SK-N-SH (cell line): Measurements from ENCODE around the gene EMILIN2. TPM values are rescaled to one million over a fixed set of nuclear protein-coding genes. Genes with fewer than 3 reads are reported as not detected.

Experiments used
- CTCF ChIA-PET: fragments of 300-600, 350-600 bp; formaldehyde crosslinking; extraction: SDS; loops from one replicate; lab custom pipeline; 2021; lab: Yijun Ruan, JAX
- POLR2A ChIA-PET: fragments of 350-600 bp; sonication (Branson Sonifier 250); formaldehyde crosslinking; extraction: SDS; loops from one replicate; lab custom pipeline; 2020; ENCODE audit warnings: antibody characterized with exemption, inconsistent platforms; lab: Yijun Ruan, JAX
- DNase-seq: peaks from one replicate; pipeline ENCODE4 v3.0.0; 2012
- H2AFZ ChIP-seq: fragments of 200-600 bp; sonication (generic); 2 replicates; pipeline ENCODE4 v1.8.1; 2016; ENCODE audit warnings: antibody characterized with exemption, mild to moderate bottlenecking, low read depth
- H3F3A ChIP-seq: fragments of 200-600 bp; sonication (generic); replicated peaks from 2 replicates; pipeline ENCODE3; 2016; ENCODE audit warnings: antibody characterized with exemption, mild to moderate bottlenecking; ENCODE audit not compliant: insufficient read depth
- H3K27ac ChIP-seq, 2 experiments: fragments of 200-500 bp in 1 of 2; fragments of 200-600 bp in 1 of 2; sonication (Bioruptor generic) in 1 of 2; sonication (generic), shearing (Covaris generic) in 1 of 2; 2 replicates each; pipeline versions ENCODE4 v1.5.1 to v1.6.1; 2014 to 2016; ENCODE audit warnings: low read depth in 2 of 2, inconsistent platforms in 1 of 2, low read length in 1 of 2, mild to moderate bottlenecking in 1 of 2, mixed read lengths in 1 of 2
- H3K27me3 ChIP-seq: fragments of 200-600 bp; sonication (generic), shearing (Covaris generic); 2 replicates; pipeline ENCODE4 v1.6.1; 2016; ENCODE audit warnings: mixed run types; ENCODE audit not compliant: insufficient read depth
- H3K36me3 ChIP-seq, 2 experiments: fragments of 200-500 bp in 1 of 2; fragments of 200-600 bp in 1 of 2; sonication (Bioruptor generic) in 1 of 2; sonication (generic) in 1 of 2; replicated peaks in 1 of 2; 2 replicates each; pipeline versions ENCODE3 to v1.5.1; 2014 to 2016; ENCODE audit warnings: low read length in 1 of 2, mild to moderate bottlenecking in 1 of 2; ENCODE audit not compliant: insufficient read depth in 2 of 2, control insufficient read depth in 1 of 2
- H3K4me1 ChIP-seq, 2 experiments: fragments of 200-500 bp in 1 of 2; fragments of 200-600 bp in 1 of 2; sonication (Bioruptor generic) in 1 of 2; sonication (generic), shearing (Covaris generic) in 1 of 2; 2 replicates each; pipeline versions ENCODE4 v1.5.1 to v1.6.1; 2014 to 2016; ENCODE audit warnings: low read depth in 1 of 2, low read length in 1 of 2, mixed run types in 1 of 2; ENCODE audit not compliant: insufficient read depth in 2 of 2, control insufficient read depth in 1 of 2
- H3K4me2 ChIP-seq: fragments of 200-600 bp; sonication (generic), shearing (Covaris generic); 2 replicates; pipeline ENCODE4 v1.6.1; 2017; ENCODE audit warnings: mixed run types
- H3K4me3 ChIP-seq, 2 experiments: fragments of 200-500 bp in 1 of 2; fragments of 200-600 bp in 1 of 2; sonication (Bioruptor generic) in 1 of 2; sonication (generic), shearing (Covaris generic) in 1 of 2; 2 replicates each; pipeline versions ENCODE4 v1.5.1 to v1.8.1; 2014 to 2016; ENCODE audit warnings: low read depth in 2 of 2, inconsistent platforms in 1 of 2, low read length in 1 of 2, mild to moderate bottlenecking in 1 of 2, mixed read lengths in 1 of 2, moderate library complexity in 1 of 2
- H3K79me2 ChIP-seq: fragments of 200-600 bp; sonication (generic); 2 replicates; pipeline ENCODE4 v1.8.1; 2017; ENCODE audit warnings: mild to moderate bottlenecking; ENCODE audit not compliant: insufficient read depth
- H3K9ac ChIP-seq: fragments of 200-600 bp; sonication (generic); 2 replicates; pipeline ENCODE4 v1.6.1; 2017; ENCODE audit warnings: mixed run types
- H3K9me2 ChIP-seq: fragments of 200-600 bp; sonication (generic); 2 replicates; pipeline ENCODE4 v1.6.1; 2017; ENCODE audit warnings: mixed run types
- H3K9me3 ChIP-seq: fragments of 200-600 bp; sonication (generic); 2 replicates; pipeline ENCODE4 v1.6.1; 2017; ENCODE audit warnings: mixed run types, mild to moderate bottlenecking, moderate library complexity
- H4K20me1 ChIP-seq: fragments of 200-600 bp; sonication (generic); 2 replicates; pipeline ENCODE4 v1.6.1; 2017; ENCODE audit warnings: mild to moderate bottlenecking, mixed run types; ENCODE audit not compliant: insufficient read depth
- CTCF ChIP-seq: fragments of 200-600 bp; sonication (generic); IDR thresholded peaks from 2 replicates; pipeline ENCODE4 v1.6.1; 2017; ENCODE audit warnings: antibody characterized with exemption, mild to moderate bottlenecking, moderate library complexity
- EP300 ChIP-seq, 2 experiments: IDR thresholded peaks; 2 replicates each; pipeline versions ENCODE4 v1.4.0 to v1.6.1; 2012; ENCODE audit warnings: borderline replicate concordance in 1 of 2, low read depth in 1 of 2, low read length in 1 of 2
- FOXM1 ChIP-seq: IDR thresholded peaks from 2 replicates; pipeline ENCODE4 v1.4.0; 2012; ENCODE audit warnings: low read depth, mild to moderate bottlenecking
- IRF3 ChIP-seq: fragments of 150-350 bp; IDR thresholded peaks from 2 replicates; pipeline ENCODE4 v1.6.1; 2016; ENCODE audit warnings: mild to moderate bottlenecking, low read depth, low read length
- MEF2A ChIP-seq: IDR thresholded peaks from 2 replicates; pipeline ENCODE4 v1.4.0; 2012; ENCODE audit warnings: low read depth, borderline replicate concordance
- MXI1 ChIP-seq: IDR thresholded peaks from 2 replicates; pipeline ENCODE4 v1.6.1; 2012; ENCODE audit warnings: mild to moderate bottlenecking, low read depth, low read length, improper control_type of control experiment
- RCOR1 ChIP-seq: fragments of 150-350 bp; IDR thresholded peaks from 2 replicates; pipeline ENCODE4 v1.6.1; 2017; ENCODE audit warnings: antibody characterized with exemption, low read length
- RFX5 ChIP-seq: IDR thresholded peaks from 2 replicates; pipeline ENCODE4 v1.6.1; 2012; ENCODE audit warnings: mild to moderate bottlenecking, improper control_type of control experiment, low read length
- SMC3 ChIP-seq: IDR thresholded peaks from 2 replicates; pipeline ENCODE4 v1.6.1; 2012; ENCODE audit warnings: low read depth, low read length, improper control_type of control experiment
- TEAD4 ChIP-seq: IDR thresholded peaks from 2 replicates; pipeline ENCODE4 v1.4.0; 2012; ENCODE audit warnings: mild to moderate bottlenecking, borderline replicate concordance; ENCODE audit not compliant: insufficient read depth
- YY1 ChIP-seq: IDR thresholded peaks from 2 replicates; pipeline ENCODE4 v1.4.0; 2012; ENCODE audit warnings: low read depth, mild to moderate bottlenecking
- ZBTB33 ChIP-seq: IDR thresholded peaks from 2 replicates; pipeline ENCODE4 v1.4.0; 2012; ENCODE audit warnings: low read depth, borderline replicate concordance
- WGBS: methylation state at CpG from one replicate; pipeline ENCODE4 v1.1.6; 2017; ENCODE audit warnings: low lambda C conversion rate; 5-methylcytosine and 5-hydroxymethylcytosine counted together
- polyA plus RNA-seq, 3 experiments: library from polyadenylated mRNA; depleted of rRNA; stranded (reverse); fragments of >200 nt; gene quantifications; 2 replicates each; pipeline ENCODE4 v1.2.3, GENCODE V29; 2012

The EMILIN2 gene
- 1.4 and 1.6 TPM in 2 replicates for polyA plus RNA-seq (2012; rRNA removed)
- 0.88 and 1.2 TPM in 2 replicates for polyA plus RNA-seq (2012; cell fraction: cytosol; rRNA removed)
- 3.7 and 5.3 TPM in 2 replicates for polyA plus RNA-seq (2012; cell fraction: nucleus; rRNA removed)

GRCh38 chr18:2846636-2847316, at the start of gene EMILIN2:
Gene EMILIN2 (plus strand): TSS chr18:2847006. CDS start chr18:2847189, 183 bp downstream.
- no peaks in the 10 kb centered on the region for H4K20me1 ChIP-seq
- H3K27ac ChIP-seq = no peak within 1 kb of the TSS
- DNase-seq = peak; percentile 63
- no peaks in the 10 kb centered on the region; a peak in 1 of 4 replicates for H3K4me1 ChIP-seq
- peak within 1 kb of the TSS; percentile 14 to 49 for H3K4me3 ChIP-seq
- no peaks in the 10 kb centered on the region for H3K9me2 ChIP-seq
- ChIA-PET CTCF (no interaction called here), POLR2A (no interaction called here)
- H3K79me2 ChIP-seq = no peaks in the 10 kb centered on the region
- peaks cover 56% of the 10 kb centered on the region for H3K27me3 ChIP-seq
- H3K36me3 ChIP-seq = no peaks in the 10 kb centered on the region
- 5% methylated on average over 23 of the region's 80 CpGs for WGBS
- peak within 1 kb of the TSS; percentile 77 for H2AFZ ChIP-seq
- H3K9me3 ChIP-seq = no peaks in the 10 kb centered on the region
- H3F3A ChIP-seq = no peaks in the 10 kb centered on the region
- H3K9ac ChIP-seq = no peak within 1 kb of the TSS
- H3K4me2 ChIP-seq = peak within 1 kb of the TSS; percentile 82
- no peak for TF ChIP-seq SMC3
- TF ChIP-seq ZBTB33 = no peak
- no peak for TF ChIP-seq FOXM1
- no peak for TF ChIP-seq RFX5
- no peak for TF ChIP-seq RCOR1
- TF ChIP-seq IRF3 = no peak
- no peak for TF ChIP-seq CTCF
- no peak for TF ChIP-seq TEAD4
- TF ChIP-seq EP300 (IDR thresholded peaks at IDR 0.05; ENCODE audit: borderline replicate concordance in 1 of 2, low read depth in 1 of 2, low read length in 1 of 2) = no peak
- TF ChIP-seq, all 33 proteins: peak for 0

GRCh38 chr18:2797951-2798350, 48.9 kb upstream of the EMILIN2 start:
- WGBS = 100% methylated on average over 1 of the region's 1 CpG
- H3K79me2 ChIP-seq = no peaks in the 10 kb centered on the region
- H3K9me3 ChIP-seq = no peaks in the 10 kb centered on the region
- no peak overlapping the region for H3K27ac ChIP-seq
- DNase-seq = no peak
- no peaks in the 10 kb centered on the region for H3K27me3 ChIP-seq
- H4K20me1 ChIP-seq = no peaks in the 10 kb centered on the region
- H3F3A ChIP-seq = peaks cover 10% of the 10 kb centered on the region
- no peak overlapping the region for H3K4me3 ChIP-seq
- no peak overlapping the region for H2AFZ ChIP-seq
- no peaks in the 10 kb centered on the region; the same call in 1 of the 2 replicates for H3K9me2 ChIP-seq
- peaks cover 52 to 69% of the 10 kb centered on the region in 2 experiments for H3K36me3 ChIP-seq
- ChIA-PET CTCF (no interaction called here), POLR2A (no interaction called here)
- no peaks in the 10 kb centered on the region for H3K4me1 ChIP-seq
- H3K9ac ChIP-seq = no peak overlapping the region
- no peak overlapping the region for H3K4me2 ChIP-seq
- TF ChIP-seq IRF3 = no peak
- TF ChIP-seq YY1 = no peak
- no peak for TF ChIP-seq MEF2A
- TF ChIP-seq MXI1 = no peak
